ENCODE data around the gene KIF6.

Gene KIF6

GRCh38 chr6:39339096-39339867 is 385.9 kb downstream of the KIF6 start:
- DNase-seq (ENCODE audit: extremely low read depth, low read depth) = no peak
- H3K4me3 ChIP-seq (replicated peaks; ENCODE audit: low read depth, low read length) = no peak overlapping the region
- TF ChIP-seq CTCF (IDR thresholded peaks at IDR 0.05; ENCODE audit: low read depth, low read length, missing control alignments) = no peak

- no peak for TF ChIP-seq CTCF (IDR thresholded peaks at IDR 0.05; ENCODE audit: low read depth, low read length, missing control alignments)
- no peak for DNase-seq (ENCODE audit: extremely low read depth, low read depth)
- H3K4me3 ChIP-seq (replicated peaks; ENCODE audit: low read depth, low read length) = no peak overlapping the region
Measured at GRCh38 chr6:39338397-39338796, 386.8 kb downstream of the KIF6 start.

- H3K4me3 ChIP-seq (replicated peaks; ENCODE audit: low read depth, low read length) = no peak overlapping the region
- TF ChIP-seq CTCF (IDR thresholded peaks at IDR 0.05; ENCODE audit: low read depth, low read length, missing control alignments) = no peak
- DNase-seq (ENCODE audit: extremely low read depth, low read depth) = no peak
Measured at GRCh38 chr6:39335780-39336545, 389.2 kb downstream of the KIF6 start.

- no peak overlapping the region for H3K4me3 ChIP-seq (replicated peaks; ENCODE audit: low read depth, low read length)
- no peak for DNase-seq (ENCODE audit: extremely low read depth, low read depth)
- TF ChIP-seq CTCF (IDR thresholded peaks at IDR 0.05; ENCODE audit: low read depth, low read length, missing control alignments) = no peak
Measured at GRCh38 chr6:39333644-39334438, 391.4 kb downstream of the KIF6 start.

GRCh38 chr6:39330476-39330875 is 394.7 kb downstream of the KIF6 start:
- H3K4me3 ChIP-seq (replicated peaks; ENCODE audit: low read depth, low read length) = no peak overlapping the region
- TF ChIP-seq CTCF (IDR thresholded peaks at IDR 0.05; ENCODE audit: low read depth, low read length, missing control alignments) = no peak
- DNase-seq (ENCODE audit: extremely low read depth, low read depth) = no peak

- no peak for TF ChIP-seq CTCF (IDR thresholded peaks at IDR 0.05; ENCODE audit: low read depth, low read length, missing control alignments)
- no peak for DNase-seq (ENCODE audit: extremely low read depth, low read depth)
- no peak overlapping the region for H3K4me3 ChIP-seq (replicated peaks; ENCODE audit: low read depth, low read length)
Measured at GRCh38 chr6:39330057-39330456, 395.2 kb downstream of the KIF6 start.
